Stomach (tissue), 9 donors: Measurements from ENCODE around the gene ARHGAP1. TPM values are rescaled to one million over a fixed set of nuclear protein-coding genes. Genes with fewer than 3 reads are reported as not detected.

ENCODE experiments used
- DNase-seq, 2 donors: peaks; one replicate each; pipeline versions ENCODE4 v3.0.0 to v3.0.0-alpha.2; 2013 to 2019
- H3K27ac ChIP-seq, 5 donors: fragments of 200-600 bp in 4 of 5; sonication (generic) in 4 of 5; one replicate each; pipeline ENCODE4 v1.5.1; 2013 to 2019; ENCODE audit warnings: mild to moderate bottlenecking in 1 of 5, moderate library complexity in 1 of 5
- H3K27me3 ChIP-seq, 3 donors: fragments of 200-600 bp; sonication (generic); one replicate each; pipeline ENCODE4 v1.5.1; 2017 to 2019; ENCODE audit warnings: mixed run types in 1 of 3
- H3K36me3 ChIP-seq, 4 donors: fragments of 200-600 bp; sonication (generic); 1 replicate in 3 of 4; 2 replicates in 1 of 4; pipeline ENCODE4 v1.5.1; 2016 to 2019
- H3K4me1 ChIP-seq, 4 donors: fragments of 200-600 bp; sonication (generic); one replicate each; pipeline ENCODE4 v1.5.1; 2016 to 2019
- H3K4me3 ChIP-seq, 4 donors: fragments of 200-600 bp; sonication (generic) in 3 of 4; one replicate each; pipeline ENCODE4 v1.5.1; 2016 to 2019; ENCODE audit warnings: mild to moderate bottlenecking in 1 of 4
- H3K9me3 ChIP-seq, 4 donors: fragments of 200-600 bp; sonication (generic); one replicate each; pipeline ENCODE4 v1.5.1; 2016 to 2019
- CTCF ChIP-seq, 7 experiments: fragments of 450-650 bp in 4 of 7; fragments of 200-600 bp in 3 of 7; sonication (generic) in 3 of 7; IDR thresholded peaks; one replicate each; pipeline ENCODE4 v1.5.1; 2016 to 2019; ENCODE audit warnings: antibody characterized with exemption in 7 of 7, control low read depth in 2 of 7, mild to moderate bottlenecking in 1 of 7
- EP300 ChIP-seq: sonication (generic); formaldehyde crosslinking; IDR thresholded peaks from one replicate; pipeline ENCODE4 v1.6.1; 2017; ENCODE audit warnings: antibody characterized with exemption
- POLR2A ChIP-seq, 4 donors: fragments of 450-650 bp; IDR thresholded peaks; one replicate each; pipeline ENCODE4 v1.6.1; 2016; ENCODE audit warnings: antibody characterized with exemption in 4 of 4, control low read depth in 2 of 4, mild to moderate bottlenecking in 1 of 4, moderate library complexity in 1 of 4
- POLR2AphosphoS5 ChIP-seq, 3 donors: sonication (generic); formaldehyde crosslinking; IDR thresholded peaks; one replicate each; pipeline ENCODE4 v1.6.1; 2016; ENCODE audit warnings: antibody characterized with exemption in 3 of 3
- WGBS, 5 donors: extraction: QIAGEN DNeasy Blood & Tissue Kit in 3 of 5; methylation state at CpG; one replicate each; pipeline versions ENCODE4 v1.1.5 to v1.1.7; 2013 to 2018; 5-methylcytosine and 5-hydroxymethylcytosine counted together
- intact Hi-C: fragments of 100-400 bp; cut with DNase I; formaldehyde crosslinking; loops from one replicate; pipeline ENCODE4 v1.15.1; 2023; ENCODE audit warnings: low total_unique reads
- polyA plus RNA-seq, 3 donors: library from polyadenylated mRNA; stranded (reverse); fragments of 200-250 nt; gene quantifications; one replicate each; pipeline ENCODE4 v1.2.3, GENCODE V29; 2013
- total RNA-seq, 5 donors: library from RNA; depleted of rRNA; stranded (reverse); fragments of >200 nt; gene quantifications; one replicate each; pipeline versions ENCODE4 v1.1.0 to v1.2.3, GENCODE V29; 2014 to 2016
- donor health status: healthy with polysubstance abuse.
- donor health status: Bipolar disorder and iron deficiency.
- donor health status: healthy.

Gene ARHGAP1
- total and polyA plus RNA-seq, 8 donors: 21.1 to 82.9 (median 31.3) TPM

GRCh38 chr11:46635557-46636139, 64.8 kb downstream of the ARHGAP1 start:
- H3K27me3 ChIP-seq: no peaks in the 10 kb centered on the region
- no peak overlapping the region for H3K27ac ChIP-seq
- H3K4me3 ChIP-seq: no peak overlapping the region
- intact Hi-C loops: no loop called here
- H3K4me1 ChIP-seq: peaks cover 0 to 22% (median 4%) of the 10 kb centered on the region in 4 donors
- peaks cover 20 to 70% (median 54%) of the 10 kb centered on the region in 4 donors for H3K36me3 ChIP-seq
- no peaks in the 10 kb centered on the region for H3K9me3 ChIP-seq
- WGBS, 5 donors: 59 to 73% (median 63%) methylated on average over 5 of the region's 5 CpGs
- TF ChIP-seq EP300 (no peak), CTCF (IDR thresholded peaks at IDR 0.05) (no peak), POLR2A (IDR thresholded peaks at IDR 0.05) (no peak), POLR2AphosphoS5 (IDR thresholded peaks at IDR 0.05) (no peak)
- peak in 1 of 2 donors; percentile 9 for DNase-seq

GRCh38 chr11:46633291-46634217, 66.9 kb downstream of the ARHGAP1 start:
- Histone ChIP-seq H3K9me3 (no peaks in the 10 kb centered on the region), H3K36me3 (peaks cover 27 to 72% (median 66%) of the 10 kb centered on the region in 4 donors), H3K27ac (no peak overlapping the region), H3K27me3 (no peaks in the 10 kb centered on the region), H3K4me3 (no peak overlapping the region), H3K4me1 (peaks cover 0 to 7% (median 2%) of the 10 kb centered on the region in 4 donors)
- no peak for TF ChIP-seq POLR2AphosphoS5 (IDR thresholded peaks at IDR 0.05)
- TF ChIP-seq EP300: no peak
- no peak for TF ChIP-seq POLR2A (IDR thresholded peaks at IDR 0.05)
- no peak for TF ChIP-seq CTCF (IDR thresholded peaks at IDR 0.05)
- DNase-seq: no peak
- intact Hi-C loops: no loop called here
- WGBS, 5 donors: 94 to 97% (median 96%) methylated on average over 22 of the region's 22 CpGs

GRCh38 chr11:46632502-46632901, 67.9 kb downstream of the ARHGAP1 start:
- intact Hi-C loops: no loop called here
- H3K36me3 ChIP-seq: peaks cover 25 to 73% (median 64%) of the 10 kb centered on the region in 4 donors

More at GRCh38 chr11:46632502-46632901, 67.9 kb downstream of the ARHGAP1 start:
- H3K9me3 ChIP-seq: no peaks in the 10 kb centered on the region
- 74 to 92% (median 89%) methylated on average over 1 of the region's 1 CpG for WGBS, 5 donors
- H3K27me3 ChIP-seq: no peaks in the 10 kb centered on the region
- TF ChIP-seq EP300 (no peak), POLR2AphosphoS5 (IDR thresholded peaks at IDR 0.05) (no peak), POLR2A (IDR thresholded peaks at IDR 0.05) (no peak), CTCF (IDR thresholded peaks at IDR 0.05) (no peak)
- peaks cover 0 to 10% (median 2%) of the 10 kb centered on the region in 4 donors for H3K4me1 ChIP-seq
- H3K27ac ChIP-seq: no peak overlapping the region
- H3K4me3 ChIP-seq: no peak overlapping the region
- no peak for DNase-seq
